RPMI7951 (cell line): ENCODE data around the gene CBX7. TPM values are rescaled to one million over a fixed set of nuclear protein-coding genes. Genes with fewer than 3 reads are reported as not detected.
"Not testable (repeated sequence)": the region's sequence is repeated elsewhere in the genome, so short reads cannot be mapped to it uniquely, and the experiment has no call there.

Experiments
- DNase-seq: peaks from one replicate; pipeline ENCODE4 v3.0.0-alpha.2; 2012; ENCODE audit warnings: low read depth
- total RNA-seq: library from RNA; depleted of rRNA; stranded (reverse); fragments of >200 nt; shearing (Covaris generic); gene quantifications from 2 replicates; pipeline ENCODE4 v1.2.3, GENCODE V29; 2014

CBX7 gene
- total RNA-seq, 1 experiment from 2014 or later = 1.4 TPM

DNA sequence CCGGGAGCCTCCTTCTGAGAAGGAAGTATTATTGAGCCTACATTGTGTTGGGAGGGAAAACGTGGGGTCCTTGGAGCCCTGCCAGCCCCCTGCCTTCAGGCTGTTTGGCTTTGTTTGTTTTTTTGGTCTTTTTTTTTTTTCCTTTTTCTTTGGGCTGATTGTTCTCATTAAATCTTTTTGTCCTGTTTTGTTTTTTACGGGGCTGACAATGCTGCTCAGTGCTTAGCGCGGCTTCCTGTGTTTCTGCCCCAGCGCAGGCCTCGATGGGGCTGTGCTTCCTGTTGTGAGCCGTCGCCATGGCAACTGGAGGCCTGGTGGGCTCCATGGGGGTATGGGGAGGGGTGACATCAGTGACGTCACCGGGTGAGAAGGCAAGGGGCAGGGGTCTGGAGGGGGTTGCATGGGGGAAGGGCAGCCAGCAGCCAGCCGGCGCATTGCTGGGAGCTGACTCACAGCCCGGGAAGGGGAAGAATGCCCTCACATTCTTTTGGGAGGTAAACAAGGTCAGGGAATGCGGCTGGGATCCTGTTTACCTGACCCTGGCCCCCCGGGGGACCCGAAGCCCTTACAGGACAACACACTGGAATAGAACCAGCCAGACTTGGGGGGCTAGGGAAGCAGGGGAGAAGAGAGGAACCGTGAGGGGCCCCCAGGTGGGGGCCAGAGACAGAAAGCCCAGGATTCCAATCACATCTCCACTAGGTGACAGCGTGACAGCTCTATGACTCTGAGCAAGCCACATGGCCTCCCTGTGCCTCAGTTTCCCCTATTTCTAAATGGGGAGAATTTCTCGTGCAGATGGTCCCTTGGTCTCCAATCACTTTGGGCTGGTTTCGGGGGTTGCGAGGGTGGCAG, 22.2 kb upstream of the CBX7 start:
- peak; percentile 89 for DNase-seq

DNA sequence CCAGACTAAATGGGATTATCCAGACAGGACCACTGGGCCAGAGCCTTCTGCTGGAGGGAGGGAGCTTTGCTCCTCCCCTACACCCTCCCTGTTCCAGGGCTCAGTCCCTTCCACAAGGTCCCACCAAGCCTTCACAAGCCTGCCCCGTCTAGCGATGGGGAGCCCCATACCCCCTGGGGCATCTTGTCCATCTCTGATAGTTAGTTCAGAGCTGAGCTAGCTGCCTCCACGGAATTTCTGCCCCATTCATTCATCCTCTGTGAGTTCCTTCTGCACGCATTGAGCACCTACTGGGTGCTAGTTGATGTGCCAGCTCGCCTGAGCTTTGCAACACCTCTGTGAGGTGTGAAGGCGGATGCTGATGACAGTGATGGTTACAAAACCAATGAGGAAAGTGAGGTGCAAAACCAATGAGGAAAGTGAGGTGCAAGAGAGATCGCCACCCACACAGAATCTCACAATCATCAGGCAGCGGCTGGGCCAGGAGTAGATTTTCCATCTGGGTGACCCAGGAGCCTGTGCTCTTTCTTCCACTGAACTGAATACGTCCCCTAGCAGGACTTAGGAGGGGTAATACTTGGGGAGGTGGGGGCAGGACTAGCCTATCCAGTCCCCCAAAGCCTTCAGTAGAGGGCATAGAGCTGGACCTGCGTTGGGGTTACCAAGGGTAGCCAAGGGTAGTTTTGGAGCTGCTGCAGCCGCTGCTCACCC, 21.5 kb upstream of the CBX7 start:
- no peak for DNase-seq

DNA sequence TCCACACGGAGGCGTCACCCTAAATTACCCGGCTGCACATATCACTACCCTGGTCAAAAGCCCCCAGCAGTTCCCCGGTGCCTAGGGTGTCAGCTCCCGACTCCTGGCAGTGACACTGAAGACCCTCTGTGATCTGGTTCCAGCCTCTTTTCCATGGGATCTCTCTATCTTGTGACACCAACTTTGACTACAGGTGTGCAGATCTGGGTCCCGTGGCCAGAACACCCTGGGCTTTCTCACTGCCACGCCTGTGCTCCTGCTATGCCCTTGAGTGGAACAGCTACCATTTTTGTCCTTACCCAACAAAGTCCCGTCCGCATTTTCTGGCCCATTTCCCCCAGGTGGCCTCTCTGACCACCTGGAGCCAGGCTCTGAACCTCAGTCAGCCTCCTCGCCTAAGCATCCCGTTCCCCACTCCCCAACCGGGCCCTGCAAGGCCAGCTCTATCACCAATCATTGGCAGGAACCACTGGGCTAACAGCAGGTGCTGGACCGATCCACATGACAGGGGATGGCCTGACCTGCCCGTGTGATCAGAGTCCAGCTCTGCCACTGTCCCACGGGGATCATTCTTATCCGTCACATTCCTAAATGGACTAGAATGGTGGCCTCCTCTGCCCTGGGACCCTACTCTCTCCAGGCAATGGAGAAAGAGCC, 20.7 kb upstream of the CBX7 start:
- no peak for DNase-seq

DNA sequence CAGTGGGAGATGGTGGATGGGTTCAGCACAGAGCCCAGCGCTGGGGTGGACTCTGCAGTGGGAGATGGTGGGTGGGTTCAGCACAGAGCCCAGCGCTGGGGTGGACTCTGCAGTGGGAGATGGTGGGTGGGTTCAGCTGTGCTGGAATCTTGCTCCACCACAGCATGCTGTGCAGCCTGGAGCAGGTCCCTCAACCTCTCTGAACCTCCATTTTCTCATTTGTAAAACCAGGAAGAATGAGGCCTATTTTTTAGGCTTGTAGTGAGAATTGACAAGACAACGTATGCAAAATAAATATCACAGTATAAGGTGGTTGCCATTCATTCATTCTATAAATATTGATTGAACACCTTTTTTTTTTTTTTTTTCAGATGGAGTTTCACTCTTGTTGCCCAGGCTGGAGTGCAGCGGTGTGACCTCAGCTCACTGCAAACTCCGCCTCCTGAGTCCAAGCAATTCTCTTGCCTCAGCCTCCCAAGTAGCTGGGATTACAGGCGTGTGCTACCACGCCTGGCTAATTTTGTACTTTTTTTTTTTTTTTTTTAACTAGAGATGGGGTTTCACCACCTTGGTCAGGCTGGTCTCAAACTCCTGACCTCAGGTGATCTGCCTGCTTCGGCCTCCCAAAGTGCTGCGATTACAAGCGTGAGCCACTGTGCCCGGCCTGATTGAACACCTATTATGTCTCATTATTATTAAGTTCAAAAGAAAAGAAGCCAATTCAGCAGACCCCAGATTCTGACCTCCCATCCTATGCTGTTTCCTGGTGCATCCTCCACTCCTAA, 20.0 kb upstream of the CBX7 start:
- DNase-seq = not testable (repeated sequence)

GRCh38 chr22:39171623-39172264, 19.3 kb upstream of the CBX7 start:
- no peak for DNase-seq

DNA sequence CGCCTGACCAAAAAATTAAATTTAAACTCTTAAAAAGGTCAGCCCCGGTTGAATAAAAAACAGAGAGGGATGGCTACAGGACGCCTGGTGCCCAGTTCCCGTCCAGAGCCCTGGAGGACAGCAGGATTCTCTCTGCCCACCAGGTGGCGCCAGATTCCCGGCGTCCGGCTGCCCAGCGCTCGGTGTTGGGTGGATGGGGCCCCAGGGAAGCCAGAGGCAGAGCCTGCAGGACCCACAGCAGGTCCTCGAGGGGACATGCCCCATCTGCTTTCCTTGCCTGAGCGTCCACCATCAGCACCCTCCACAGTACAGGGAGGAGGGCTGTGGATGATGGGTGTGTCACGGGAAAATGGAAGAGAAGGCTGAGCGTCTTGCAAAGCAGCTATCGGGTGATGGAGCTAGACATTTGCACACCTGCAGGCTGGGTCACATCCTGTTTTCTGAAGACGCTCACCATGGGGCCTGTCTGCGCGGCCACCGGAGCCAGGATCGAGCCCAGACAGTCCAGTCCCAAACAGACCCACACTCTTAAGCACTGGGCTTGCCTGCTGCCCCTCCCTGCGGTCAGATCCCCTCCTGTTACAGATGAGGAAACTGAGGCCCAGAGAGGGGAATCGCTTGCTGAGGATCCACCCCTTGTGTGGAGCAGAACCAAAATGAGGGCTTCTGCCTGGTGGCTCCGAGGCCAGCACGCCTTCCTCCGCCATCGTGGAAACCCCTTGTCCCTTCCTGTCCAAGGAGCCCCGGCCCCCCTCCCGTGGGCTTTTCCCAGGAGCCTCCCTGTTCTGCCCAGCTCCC, 18.5 kb upstream of the CBX7 start:
- peak; percentile 62 for DNase-seq

- no peak for DNase-seq
These were observed 17.5 kb upstream of the CBX7 start for GRCh38 chr22:39169797-39170466.

- no peak for DNase-seq
These were observed 14.1 kb upstream of the CBX7 start for GRCh38 chr22:39166547-39166946.

DNA sequence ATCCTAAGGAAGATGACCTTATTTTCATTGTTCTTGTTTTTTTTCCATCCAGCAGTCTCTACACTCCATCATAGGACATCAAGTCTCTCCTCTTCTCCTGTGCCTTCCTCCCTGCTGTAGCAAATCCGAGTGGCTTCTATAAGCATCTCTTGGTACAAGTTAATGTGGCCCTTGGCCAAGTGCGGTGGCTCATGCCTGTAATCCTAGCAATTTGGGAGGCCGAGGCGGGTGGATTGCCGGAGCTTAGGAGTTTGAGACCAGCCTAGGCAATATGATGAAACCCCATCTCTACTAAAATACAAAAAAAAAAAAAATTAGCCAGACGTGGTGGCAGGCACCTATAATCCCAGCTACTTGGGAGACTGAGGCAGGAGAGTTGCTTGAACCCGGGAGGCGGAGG, 3.6 kb upstream of the CBX7 start:
- DNase-seq = not testable (repeated sequence)

- DNase-seq = no peak
These were observed 2.9 kb upstream of the CBX7 start for GRCh38 chr22:39155421-39155820.

- no peak for DNase-seq
These were observed 789 bp upstream of the CBX7 start for GRCh38 chr22:39153220-39153717.

DNA sequence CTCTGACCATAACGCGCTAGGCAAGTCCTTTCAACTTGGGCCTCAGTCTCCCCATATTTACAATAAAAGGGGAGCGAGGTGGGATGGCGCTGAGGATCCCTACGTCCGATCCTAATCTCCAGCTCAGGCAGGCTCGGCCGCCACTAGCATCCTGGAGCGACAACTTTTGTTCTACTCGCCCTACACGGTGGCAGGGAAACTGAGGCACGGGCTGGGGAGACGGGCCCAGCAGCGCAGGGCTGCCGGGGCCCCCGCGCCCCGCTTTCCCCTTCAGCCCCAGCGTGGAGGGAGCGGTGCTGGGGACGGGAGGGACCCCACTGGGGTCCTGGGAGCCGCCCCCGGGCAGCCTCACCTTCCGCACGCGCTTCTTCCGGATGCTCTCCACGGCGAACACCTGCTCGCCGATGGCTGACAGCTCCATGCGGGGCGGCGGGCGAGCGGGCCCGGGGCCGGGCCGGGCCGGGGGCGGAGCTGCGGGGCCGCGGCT, 413 bp downstream of the CBX7 start:
- no peak for DNase-seq

DNA sequence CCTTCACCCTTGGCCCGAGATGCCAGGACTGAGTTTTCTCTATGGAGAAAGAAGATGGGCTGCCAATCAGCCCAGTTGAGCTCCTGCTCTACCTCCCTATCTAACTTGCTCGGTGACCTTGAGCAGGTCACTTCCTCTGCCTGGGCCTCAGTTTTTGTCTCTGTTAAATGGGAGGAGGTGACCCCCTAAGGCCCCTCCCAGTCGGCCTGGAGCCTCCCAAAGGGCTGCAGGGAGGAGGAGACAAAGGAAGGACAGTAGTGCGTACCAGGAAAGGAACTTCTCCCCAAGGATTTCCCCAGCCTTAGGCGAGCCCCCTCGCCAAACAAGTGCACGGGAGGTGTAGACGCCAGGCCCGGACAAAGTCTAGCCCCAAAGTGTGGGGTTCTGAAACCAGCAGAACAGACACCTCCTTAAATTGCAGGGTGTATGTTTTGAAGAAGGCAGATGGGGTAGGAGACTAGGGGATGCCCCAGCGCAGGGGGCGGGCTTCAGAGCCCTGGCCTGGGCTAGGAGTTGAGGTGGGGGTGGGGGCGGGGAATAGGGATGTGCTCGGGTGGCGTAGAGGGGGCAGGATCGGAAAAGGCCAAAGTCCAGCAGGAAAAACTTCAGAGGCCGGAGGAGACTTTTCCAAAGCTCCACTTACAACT, 1.0 kb downstream of the CBX7 start:
- no peak for DNase-seq

DNA sequence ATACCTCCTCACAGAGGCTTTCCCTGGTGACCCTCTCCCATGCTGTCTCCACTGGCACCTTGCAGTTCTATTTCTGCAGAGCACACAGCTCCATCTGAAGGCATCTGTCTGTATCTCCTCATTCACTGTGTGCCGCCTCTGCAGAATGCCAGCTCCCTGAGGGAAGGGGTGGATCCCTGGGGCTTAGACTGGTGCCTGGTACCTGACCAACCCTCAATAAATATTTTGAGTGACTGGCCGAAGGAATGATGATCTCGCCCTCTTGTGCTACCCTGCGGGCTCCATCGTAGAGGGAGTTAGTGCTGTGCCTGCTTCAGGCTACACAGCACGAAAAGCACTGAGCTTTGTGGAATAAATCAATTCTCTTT, 1.6 kb downstream of the CBX7 start:
- DNase-seq = no peak

GRCh38 chr22:39149915-39150847, 2.3 kb downstream of the CBX7 start:
- no peak for DNase-seq

GRCh38 chr22:39148727-39149535, 3.5 kb downstream of the CBX7 start:
- peak; percentile 15 for DNase-seq
